DND-41 (cell line): ENCODE measurements around the gene BICC1.

ENCODE experiments used
- ATAC-seq: fragments of 200-7000 bp; cut with Tn5 transposase; 3 replicates; pipeline ENCODE4 v1.9.1; 2021; ENCODE audit warnings: low read depth; ENCODE audit not compliant: insufficient read depth
- DNase-seq: peaks from one replicate; pipeline ENCODE4 v3.0.0-alpha.2; 2020
- H2AFZ ChIP-seq: 2 replicates; pipeline ENCODE4 v1.6.0; 2012; ENCODE audit warnings: low read depth, low read length
- H3K27ac ChIP-seq: 2 replicates; pipeline ENCODE4 v1.5.1; 2012; ENCODE audit warnings: low read length, inconsistent platforms
- H3K27me3 ChIP-seq: fragments of 200-600 bp; sonication (generic); 2 replicates; pipeline ENCODE4 v1.6.0; 2012; ENCODE audit warnings: low read length, mild to moderate bottlenecking, inconsistent platforms; ENCODE audit not compliant: insufficient read depth, poor library complexity
- H3K36me3 ChIP-seq: 2 replicates; pipeline ENCODE4 v1.5.1; 2012; ENCODE audit warnings: low read length, inconsistent platforms; ENCODE audit not compliant: insufficient read depth
- H3K4me1 ChIP-seq: 2 replicates; pipeline ENCODE4 v1.5.1; 2012; ENCODE audit warnings: mild to moderate bottlenecking, low read length; ENCODE audit not compliant: insufficient read depth
- H3K4me2 ChIP-seq: 2 replicates; pipeline ENCODE4 v1.6.0; 2012; ENCODE audit warnings: mild to moderate bottlenecking, moderate library complexity, low read length, inconsistent platforms; ENCODE audit not compliant: insufficient read depth
- H3K4me3 ChIP-seq, 2 experiments: fragments of 200-600 bp in 1 of 2; shearing (Covaris generic) in 1 of 2; 2 replicates each; pipeline ENCODE4 v1.5.1; 2012 to 2016; ENCODE audit warnings: inconsistent platforms in 2 of 2, low read length in 2 of 2, mild to moderate bottlenecking in 2 of 2, low read depth in 1 of 2, moderate library complexity in 1 of 2
- H3K79me2 ChIP-seq: 2 replicates; pipeline ENCODE4 v1.6.0; 2012; ENCODE audit warnings: low read length, inconsistent platforms; ENCODE audit not compliant: insufficient read depth
- H3K9ac ChIP-seq: 2 replicates; pipeline ENCODE4 v1.6.0; 2012; ENCODE audit warnings: low read depth, mild to moderate bottlenecking, inconsistent platforms, low read length, moderate library complexity
- H3K9me3 ChIP-seq: 2 replicates; pipeline ENCODE4 v1.5.1; 2012; ENCODE audit warnings: low read length, moderate library complexity, mild to moderate bottlenecking, inconsistent platforms; ENCODE audit not compliant: insufficient read depth, severe bottlenecking
- H4K20me1 ChIP-seq: 2 replicates; pipeline ENCODE4 v1.6.0; 2012; ENCODE audit warnings: low read length; ENCODE audit not compliant: insufficient read depth
- EZH2 ChIP-seq: IDR thresholded peaks from 3 replicates; pipeline ENCODE4 v1.6.1; 2012; ENCODE audit warnings: borderline replicate concordance, low read depth, mild to moderate bottlenecking, moderate library complexity, low read length, inconsistent platforms; ENCODE audit not compliant: severe bottlenecking
- TF ChIP-seq, protein P1 (sequence below): IDR thresholded peaks from 2 replicates; pipeline ENCODE4 v1.5.1; 2012; ENCODE audit warnings: borderline replicate concordance, low read length, moderate library complexity, mild to moderate bottlenecking; ENCODE audit not compliant: poor library complexity, severe bottlenecking; ENCODE audit errors: extremely low read depth

Gene BICC1

GRCh38 chr10:58807629-58808022 lies 295.0 kb downstream of the BICC1 start:
- Histone ChIP-seq H3K4me2 (no peak overlapping the region), H3K4me1 (no peaks in the 10 kb centered on the region), H3K9me3 (no peaks in the 10 kb centered on the region), H4K20me1 (no peaks in the 10 kb centered on the region), H3K36me3 (no peaks in the 10 kb centered on the region), H3K4me3 (no peak overlapping the region), H3K27ac (no peak overlapping the region), H3K79me2 (no peaks in the 10 kb centered on the region), H3K9ac (no peak overlapping the region), H2AFZ (no peak overlapping the region), H3K27me3 (no peaks in the 10 kb centered on the region)
- DNase-seq (no peak), ATAC-seq (no peak)
- TF ChIP-seq EZH2 = no peak
- TF ChIP-seq, protein P1, sequence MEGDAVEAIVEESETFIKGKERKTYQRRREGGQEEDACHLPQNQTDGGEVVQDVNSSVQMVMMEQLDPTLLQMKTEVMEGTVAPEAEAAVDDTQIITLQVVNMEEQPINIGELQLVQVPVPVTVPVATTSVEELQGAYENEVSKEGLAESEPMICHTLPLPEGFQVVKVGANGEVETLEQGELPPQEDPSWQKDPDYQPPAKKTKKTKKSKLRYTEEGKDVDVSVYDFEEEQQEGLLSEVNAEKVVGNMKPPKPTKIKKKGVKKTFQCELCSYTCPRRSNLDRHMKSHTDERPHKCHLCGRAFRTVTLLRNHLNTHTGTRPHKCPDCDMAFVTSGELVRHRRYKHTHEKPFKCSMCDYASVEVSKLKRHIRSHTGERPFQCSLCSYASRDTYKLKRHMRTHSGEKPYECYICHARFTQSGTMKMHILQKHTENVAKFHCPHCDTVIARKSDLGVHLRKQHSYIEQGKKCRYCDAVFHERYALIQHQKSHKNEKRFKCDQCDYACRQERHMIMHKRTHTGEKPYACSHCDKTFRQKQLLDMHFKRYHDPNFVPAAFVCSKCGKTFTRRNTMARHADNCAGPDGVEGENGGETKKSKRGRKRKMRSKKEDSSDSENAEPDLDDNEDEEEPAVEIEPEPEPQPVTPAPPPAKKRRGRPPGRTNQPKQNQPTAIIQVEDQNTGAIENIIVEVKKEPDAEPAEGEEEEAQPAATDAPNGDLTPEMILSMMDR = no peak

DNA sequence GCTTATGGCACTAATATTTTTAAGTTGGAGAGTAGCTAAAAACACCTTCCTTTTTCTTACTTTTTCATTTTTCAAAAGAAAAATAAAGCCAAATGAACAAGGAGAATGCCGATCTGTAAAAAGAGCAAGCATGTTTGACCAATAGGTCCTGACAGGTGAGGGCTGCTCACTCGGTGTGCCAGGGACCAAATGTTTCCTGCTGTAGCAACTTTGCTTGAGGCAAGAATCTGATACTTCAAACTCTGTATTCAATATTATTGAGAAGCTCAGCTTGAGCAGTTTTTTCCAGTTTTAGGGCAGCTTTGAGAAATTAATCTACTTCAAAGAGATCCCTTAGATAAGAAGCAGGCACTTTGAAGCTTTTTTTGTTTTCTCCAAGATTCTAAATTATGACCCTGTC lies 298.1 kb downstream of the BICC1 start:
- no peaks in the 10 kb centered on the region for H3K9me3 ChIP-seq
- H3K9ac ChIP-seq = no peak overlapping the region
- TF ChIP-seq, protein P1 = no peak
- TF ChIP-seq EZH2 = no peak
- no peaks in the 10 kb centered on the region for H4K20me1 ChIP-seq
- H3K36me3 ChIP-seq = no peaks in the 10 kb centered on the region
- no peaks in the 10 kb centered on the region for H3K79me2 ChIP-seq
- H3K4me3 ChIP-seq = no peak overlapping the region
- no peak overlapping the region for H3K27ac ChIP-seq
- H3K27me3 ChIP-seq = no peaks in the 10 kb centered on the region
- H3K4me2 ChIP-seq = no peak overlapping the region
- H3K4me1 ChIP-seq = no peaks in the 10 kb centered on the region
- no peak for ATAC-seq
- no peak overlapping the region for H2AFZ ChIP-seq
- no peak for DNase-seq

DNA sequence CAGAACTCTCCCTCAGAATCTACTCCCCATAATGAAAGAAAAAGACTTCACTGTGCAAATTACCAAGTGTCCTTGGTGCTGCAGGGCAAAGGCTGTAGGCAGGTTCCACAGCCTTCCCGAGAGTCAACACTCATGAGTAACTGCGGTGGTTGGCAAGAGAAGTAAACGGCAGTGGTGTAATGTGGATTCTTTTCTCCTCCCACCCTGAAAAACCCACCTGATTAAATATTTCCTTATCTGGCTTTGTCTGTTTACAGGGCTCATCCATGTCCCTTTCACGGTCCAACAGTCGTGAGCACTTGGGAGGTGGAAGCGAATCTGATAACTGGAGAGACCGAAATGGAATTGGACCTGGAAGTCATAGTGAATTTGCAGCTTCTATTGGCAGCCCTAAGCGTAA lies 300.9 kb downstream of the BICC1 start:
- H2AFZ ChIP-seq = no peak overlapping the region
- no peaks in the 10 kb centered on the region for H4K20me1 ChIP-seq
- ATAC-seq = no peak
- no peaks in the 10 kb centered on the region for H3K27me3 ChIP-seq
- no peaks in the 10 kb centered on the region for H3K79me2 ChIP-seq
- TF ChIP-seq, protein P1 = no peak
- no peak for TF ChIP-seq EZH2
- H3K4me3 ChIP-seq = no peak overlapping the region
- H3K27ac ChIP-seq = no peak overlapping the region
- H3K36me3 ChIP-seq = no peaks in the 10 kb centered on the region
- no peak overlapping the region for H3K4me2 ChIP-seq
- H3K4me1 ChIP-seq = no peaks in the 10 kb centered on the region
- no peaks in the 10 kb centered on the region for H3K9me3 ChIP-seq
- H3K9ac ChIP-seq = no peak overlapping the region
- DNase-seq = no peak
